GM13976 (cell line): ENCODE measurements around the gene AKAP13.

ENCODE experiments used
- DNase-seq: peaks from one replicate; pipeline ENCODE4 v3.0.0; 2012; ENCODE audit warnings: low spot score
- in situ Hi-C: fragments of 300-500 bp; cut with MboI; formaldehyde crosslinking; loops from one replicate; pipeline ENCODE4 v1.12.0; 2022; ENCODE audit warnings: low sequenced_read_pairs, mixed read lengths, inconsistent platforms; ENCODE audit not compliant: unreplicated experiment
- TF ChIP-seq, protein P1 (sequence below): IDR thresholded peaks from 2 replicates; pipeline ENCODE4 v1.5.1; 2012; ENCODE audit warnings: borderline replicate concordance, mild to moderate bottlenecking; ENCODE audit not compliant: insufficient read depth; ENCODE audit errors: extremely low read depth, missing control alignments, control extremely low read depth

The AKAP13 gene

DNA sequence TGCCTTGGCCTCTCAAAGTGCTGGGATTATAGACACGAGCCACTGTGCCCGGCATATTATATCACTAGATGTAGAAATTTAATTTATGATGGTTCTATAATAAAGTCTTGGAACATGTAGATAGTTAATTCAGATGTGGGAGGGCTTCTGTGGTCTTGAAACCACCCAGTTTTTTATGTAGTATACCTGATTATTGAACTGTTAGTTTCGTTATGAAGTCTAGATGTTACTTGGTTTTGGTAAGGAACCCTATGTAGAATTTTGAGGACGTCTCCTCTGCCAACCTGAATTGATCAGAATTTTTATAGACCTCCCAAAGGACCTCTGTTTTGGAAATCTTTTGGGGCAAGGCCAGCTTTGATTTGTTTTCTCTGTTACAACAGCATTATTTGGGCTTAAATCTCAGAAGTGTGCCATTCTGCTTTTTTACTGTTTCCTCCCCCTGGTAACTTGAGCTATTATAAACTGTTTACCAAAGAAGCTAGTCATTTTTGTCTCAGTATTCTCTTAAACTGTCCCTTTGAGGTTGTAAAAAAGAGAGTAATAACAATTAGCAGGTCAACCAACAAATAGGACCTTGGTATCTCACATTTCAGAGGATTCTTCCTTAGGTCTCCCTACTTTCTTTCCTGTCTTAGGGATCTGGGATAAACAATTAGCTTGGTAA lies 20.8 kb downstream of the AKAP13 start:
- TF ChIP-seq, protein P1, sequence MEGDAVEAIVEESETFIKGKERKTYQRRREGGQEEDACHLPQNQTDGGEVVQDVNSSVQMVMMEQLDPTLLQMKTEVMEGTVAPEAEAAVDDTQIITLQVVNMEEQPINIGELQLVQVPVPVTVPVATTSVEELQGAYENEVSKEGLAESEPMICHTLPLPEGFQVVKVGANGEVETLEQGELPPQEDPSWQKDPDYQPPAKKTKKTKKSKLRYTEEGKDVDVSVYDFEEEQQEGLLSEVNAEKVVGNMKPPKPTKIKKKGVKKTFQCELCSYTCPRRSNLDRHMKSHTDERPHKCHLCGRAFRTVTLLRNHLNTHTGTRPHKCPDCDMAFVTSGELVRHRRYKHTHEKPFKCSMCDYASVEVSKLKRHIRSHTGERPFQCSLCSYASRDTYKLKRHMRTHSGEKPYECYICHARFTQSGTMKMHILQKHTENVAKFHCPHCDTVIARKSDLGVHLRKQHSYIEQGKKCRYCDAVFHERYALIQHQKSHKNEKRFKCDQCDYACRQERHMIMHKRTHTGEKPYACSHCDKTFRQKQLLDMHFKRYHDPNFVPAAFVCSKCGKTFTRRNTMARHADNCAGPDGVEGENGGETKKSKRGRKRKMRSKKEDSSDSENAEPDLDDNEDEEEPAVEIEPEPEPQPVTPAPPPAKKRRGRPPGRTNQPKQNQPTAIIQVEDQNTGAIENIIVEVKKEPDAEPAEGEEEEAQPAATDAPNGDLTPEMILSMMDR = no peak
- in situ Hi-C loops = loop anchor here (10.0 kb wide), 1 partner anchor 54 kb away; no protein-coding TSS in a partner anchor
- DNase-seq = no peak

DNA sequence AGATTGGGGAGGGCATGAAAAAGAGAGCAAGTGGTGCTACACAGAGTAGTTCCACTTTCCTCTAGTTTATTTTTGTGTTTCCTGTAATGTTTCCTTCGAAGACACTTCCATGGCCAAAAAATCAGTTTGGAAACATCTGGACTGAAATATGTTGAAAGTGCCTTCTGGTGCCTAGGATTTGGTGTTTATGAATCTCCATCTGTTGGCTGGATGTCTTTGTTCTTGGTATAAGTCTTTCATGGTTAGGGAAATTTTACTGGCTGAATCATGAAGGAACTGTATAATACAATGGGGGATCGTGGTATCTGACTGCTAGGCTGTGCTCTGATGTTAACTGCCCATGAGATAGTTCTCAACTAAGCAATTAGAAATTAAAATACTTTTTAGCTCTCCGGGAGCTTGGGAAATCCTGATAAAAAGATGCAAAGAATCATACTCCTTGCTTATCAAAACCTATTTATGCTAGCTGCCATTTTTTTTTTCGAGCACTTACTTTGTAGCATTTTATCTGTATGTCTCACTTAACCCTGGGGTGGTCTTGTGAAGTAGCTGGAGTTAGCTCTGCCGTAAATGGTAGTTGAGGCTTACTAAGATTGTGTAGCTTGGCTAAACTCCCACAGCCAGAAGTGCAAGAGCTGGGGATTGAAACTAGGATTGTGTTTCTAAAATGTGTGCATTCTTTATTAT lies 21.9 kb downstream of the AKAP13 start:
- in situ Hi-C loops = loop anchor here (10.0 kb wide), 1 partner anchor 52 kb away; no protein-coding TSS in a partner anchor
- DNase-seq = no peak
- TF ChIP-seq, protein P1 = no peak

DNA sequence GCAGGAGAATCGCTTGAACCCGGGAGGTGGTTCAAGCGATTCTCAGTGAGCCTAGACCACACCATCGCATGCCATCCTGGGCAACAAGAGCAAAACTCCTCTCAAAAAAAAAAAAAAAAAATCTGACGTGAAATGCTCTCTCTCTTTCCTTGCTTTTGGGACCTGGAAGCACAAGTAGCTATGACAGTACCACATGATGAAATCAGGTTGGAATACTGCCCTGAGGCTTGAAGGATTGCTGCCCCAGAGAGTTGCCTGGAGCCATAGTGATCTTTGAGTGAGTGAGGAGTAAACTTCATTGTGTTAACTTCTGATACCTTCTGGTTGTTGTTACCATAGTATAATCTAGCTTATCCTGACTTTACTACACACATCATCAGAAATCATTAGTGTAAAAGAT lies 23.3 kb downstream of the AKAP13 start:
- DNase-seq = no peak
- TF ChIP-seq, protein P1 = no peak
- in situ Hi-C loops = loop anchor here (10.0 kb wide), 1 partner anchor 51 kb away; no protein-coding TSS in a partner anchor

DNA sequence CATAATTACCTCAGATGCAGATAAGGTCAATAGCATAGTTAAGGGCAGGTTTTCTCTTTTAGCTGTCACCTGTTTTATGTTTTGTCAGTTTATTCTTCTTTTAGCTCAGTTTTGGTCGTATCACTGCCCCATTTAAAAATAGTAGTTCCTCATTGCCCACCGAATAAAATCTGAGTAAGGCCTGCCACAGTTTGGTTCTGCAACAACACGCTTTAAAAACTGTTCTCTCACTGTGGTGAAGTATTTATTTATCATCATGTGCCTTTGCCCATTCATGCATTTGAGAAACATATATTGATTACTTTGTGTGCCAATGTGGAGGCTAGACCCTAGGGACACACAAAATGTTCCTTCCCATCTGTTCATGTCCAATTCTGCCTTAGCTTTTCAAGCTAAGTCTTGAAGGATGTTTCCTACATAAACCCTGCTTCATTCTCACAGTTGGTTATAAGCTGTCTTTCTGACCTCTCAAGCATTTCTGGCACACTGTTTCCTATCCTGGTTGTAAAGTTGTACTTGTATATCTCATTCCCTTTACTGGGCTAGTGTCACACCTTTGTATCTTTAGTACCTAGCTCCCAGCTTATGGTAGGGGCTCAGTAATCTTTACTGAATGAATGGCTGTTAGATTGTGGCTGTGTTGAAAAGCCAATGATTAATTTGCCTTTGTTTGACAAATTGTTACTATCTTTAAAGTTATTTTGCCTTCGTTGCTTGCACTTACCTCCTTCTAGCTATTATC lies 23.9 kb downstream of the AKAP13 start:
- in situ Hi-C loops = loop anchor here (10.0 kb wide), 1 partner anchor 50 kb away; no protein-coding TSS in a partner anchor
- TF ChIP-seq, protein P1 = no peak
- no peak for DNase-seq

DNA sequence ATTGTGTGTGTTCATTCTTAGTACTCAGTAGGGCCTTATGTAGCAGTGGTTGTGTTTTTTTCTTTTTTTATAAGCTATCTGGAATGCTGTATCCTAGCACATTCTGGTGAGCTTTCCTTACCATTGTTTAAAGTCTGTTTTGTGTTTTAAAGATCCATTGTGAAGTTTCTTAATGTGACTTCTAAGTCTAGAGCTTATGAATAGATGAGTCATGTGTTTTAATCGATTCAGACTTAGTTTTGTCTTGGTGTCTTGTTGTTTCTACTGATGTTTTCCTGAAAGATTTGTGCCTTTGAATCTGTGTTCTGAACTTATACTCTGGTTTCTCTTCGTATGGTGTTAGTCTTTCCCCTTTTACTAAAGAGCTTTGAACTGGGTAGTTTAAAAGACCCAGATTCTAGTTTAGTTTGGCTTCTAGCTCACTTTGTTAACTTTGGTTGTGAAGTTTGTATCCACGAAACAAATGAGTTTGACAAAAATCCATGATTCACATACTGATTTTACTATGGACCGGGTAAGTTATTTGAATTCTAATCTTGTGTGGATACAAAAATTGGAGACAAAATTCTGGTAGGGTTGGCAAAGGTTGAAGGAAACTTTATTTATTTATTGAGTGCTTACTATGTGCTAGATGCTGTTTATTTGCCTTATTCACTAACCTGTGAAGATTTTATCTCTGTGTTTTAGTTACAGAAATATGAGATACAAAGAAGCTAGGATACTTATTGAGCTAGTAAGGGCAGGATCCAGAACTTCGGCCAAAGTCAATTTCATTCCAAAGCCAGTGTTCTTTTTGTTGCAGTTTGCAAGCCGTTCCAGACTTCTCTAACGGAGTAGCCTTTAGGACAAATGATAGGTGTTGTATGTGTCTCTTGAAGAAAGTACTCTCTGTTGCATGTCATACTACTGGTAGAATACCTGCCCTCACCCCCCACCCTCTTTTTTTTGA lies 24.8 kb downstream of the AKAP13 start:
- no peak for DNase-seq

More for the DNA sequence above, 24.8 kb downstream of the AKAP13 start:
- in situ Hi-C loops = loop anchor here (10.0 kb wide), 1 partner anchor 50 kb away; no protein-coding TSS in a partner anchor
- TF ChIP-seq, protein P1 = no peak
